Vagina (tissue), 2 donors: ENCODE data around the gene GFI1B.

Experiments
- CTCF ChIP-seq, 3 experiments: fragments of 450-650 bp in 2 of 3; fragments of 200-600 bp in 1 of 3; sonication (generic) in 1 of 3; IDR thresholded peaks; one replicate each; pipeline ENCODE4 v1.5.1; 2017 to 2019; ENCODE audit warnings: antibody characterized with exemption in 3 of 3, mild to moderate bottlenecking in 2 of 3, moderate library complexity in 2 of 3
- POLR2A ChIP-seq, 2 donors: fragments of 450-650 bp; IDR thresholded peaks; one replicate each; pipeline ENCODE4 v1.6.1; 2017; ENCODE audit warnings: antibody characterized with exemption in 2 of 2, mild to moderate bottlenecking in 2 of 2, moderate library complexity in 2 of 2
- POLR2AphosphoS5 ChIP-seq, 2 donors: sonication (generic); formaldehyde crosslinking; IDR thresholded peaks; one replicate each; pipeline ENCODE4 v1.9.0; 2017; ENCODE audit warnings: antibody characterized with exemption in 2 of 2, mild to moderate bottlenecking in 2 of 2, low read depth in 1 of 2; ENCODE audit not compliant: insufficient read depth in 1 of 2

GRCh38 chr9:132985071-132985350, 6.5 kb downstream of the GFI1B start:
- TF ChIP-seq CTCF (IDR thresholded peaks at IDR 0.05) (no peak), POLR2AphosphoS5 (IDR thresholded peaks at IDR 0.05; ENCODE audit: insufficient read depth in 1 of 2, low read depth in 1 of 2) (no peak), POLR2A (IDR thresholded peaks at IDR 0.05) (no peak)
